Breast epithelium (tissue), 4 donors: ENCODE results near the gene MYLK. TPM values are rescaled to one million over a fixed set of nuclear protein-coding genes. Genes with fewer than 3 reads are reported as not detected.
A peak's percentile ranks its signal among the peaks of the same experiment; 100 is the strongest.

Source experiments
- DNase-seq, 2 donors: peaks; one replicate each; pipeline ENCODE4 v3.0.0-alpha.2; 2019; ENCODE audit warnings: low spot score in 2 of 2
- H3K27ac ChIP-seq, 2 donors: fragments of 200-600 bp; sonication (generic) in 1 of 2; one replicate each; pipeline ENCODE4 v1.5.1; 2016 to 2019; ENCODE audit warnings: mild to moderate bottlenecking in 1 of 2
- H3K27me3 ChIP-seq, 2 donors: fragments of 200-600 bp; sonication (generic) in 1 of 2; one replicate each; pipeline versions ENCODE4 v1.5.1 to v1.6.0; 2017 to 2019; ENCODE audit warnings: control low read depth in 1 of 2, mild to moderate bottlenecking in 1 of 2
- H3K36me3 ChIP-seq: fragments of 200-600 bp; one replicate; pipeline ENCODE4 v1.5.1; 2019
- H3K4me1 ChIP-seq, 2 donors: fragments of 200-600 bp; sonication (generic); one replicate each; pipeline ENCODE4 v1.5.1; 2016 to 2019; ENCODE audit warnings: control low read depth in 1 of 2
- H3K4me3 ChIP-seq, 3 donors: fragments of 200-600 bp; sonication (generic); 1 replicate in 2 of 3; 2 replicates in 1 of 3; pipeline ENCODE4 v1.5.1; 2016 to 2019; ENCODE audit warnings: mild to moderate bottlenecking in 3 of 3, moderate library complexity in 2 of 3
- H3K9me3 ChIP-seq, 2 donors: fragments of 200-600 bp; sonication (generic) in 1 of 2; one replicate each; pipeline ENCODE4 v1.5.1; 2016 to 2019; ENCODE audit warnings: control low read depth in 1 of 2
- POLR2A ChIP-seq: fragments of 450-650 bp; IDR thresholded peaks from one replicate; pipeline ENCODE4 v1.6.1; 2016; ENCODE audit warnings: antibody characterized with exemption, mild to moderate bottlenecking, moderate library complexity
- POLR2AphosphoS5 ChIP-seq, 3 donors: sonication (generic); formaldehyde crosslinking; IDR thresholded peaks; one replicate each; pipeline ENCODE4 v1.6.1; 2017; ENCODE audit warnings: antibody characterized with exemption in 3 of 3
- intact Hi-C: fragments of 100-400 bp; cut with DNase I; formaldehyde crosslinking; loops from one replicate; pipeline ENCODE4 v1.15.1; 2023; ENCODE audit warnings: low total_unique reads
- total RNA-seq, 3 donors: library from RNA; depleted of rRNA; stranded (reverse); fragments of >200 nt; gene quantifications; one replicate each; pipeline ENCODE4 v1.1.0, GENCODE V29; 2016
- TF ChIP-seq, protein P1 (sequence below), 3 donors: fragments of 450-650 bp; IDR thresholded peaks; one replicate each; pipeline ENCODE4 v1.5.1; 2016 to 2017; ENCODE audit warnings: antibody characterized with exemption in 3 of 3, mild to moderate bottlenecking in 3 of 3, moderate library complexity in 3 of 3

MYLK gene
- total RNA-seq, 3 donors from 2014 or later: 87.2 to 188 (median 181) TPM

DNA sequence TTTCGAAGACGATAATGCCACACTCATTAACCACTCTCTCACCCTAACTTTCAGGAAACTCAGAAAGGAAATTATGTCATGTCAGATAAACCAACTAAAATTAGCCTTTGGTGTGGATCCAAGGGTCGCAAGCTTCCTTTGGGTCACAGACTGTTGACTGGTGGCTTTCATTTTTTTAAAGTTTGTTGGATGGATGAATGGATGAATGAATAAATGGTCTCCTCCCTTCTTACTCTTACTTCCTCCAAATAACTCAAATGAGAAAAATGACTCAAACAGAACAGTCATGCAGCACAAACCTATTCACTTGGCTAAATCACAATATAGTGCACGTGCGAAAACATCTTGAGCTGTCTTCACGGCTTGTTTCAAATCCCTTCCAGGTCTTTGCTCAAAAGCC is 216.3 kb downstream of the MYLK start:
- no peak overlapping the region for H3K27ac ChIP-seq
- intact Hi-C loops: no loop called here
- H3K4me3 ChIP-seq: no peak overlapping the region
- no peaks in the 10 kb centered on the region for H3K9me3 ChIP-seq
- H3K4me1 ChIP-seq: no peaks in the 10 kb centered on the region
- H3K27me3 ChIP-seq: no peaks in the 10 kb centered on the region
- TF ChIP-seq, protein P1, sequence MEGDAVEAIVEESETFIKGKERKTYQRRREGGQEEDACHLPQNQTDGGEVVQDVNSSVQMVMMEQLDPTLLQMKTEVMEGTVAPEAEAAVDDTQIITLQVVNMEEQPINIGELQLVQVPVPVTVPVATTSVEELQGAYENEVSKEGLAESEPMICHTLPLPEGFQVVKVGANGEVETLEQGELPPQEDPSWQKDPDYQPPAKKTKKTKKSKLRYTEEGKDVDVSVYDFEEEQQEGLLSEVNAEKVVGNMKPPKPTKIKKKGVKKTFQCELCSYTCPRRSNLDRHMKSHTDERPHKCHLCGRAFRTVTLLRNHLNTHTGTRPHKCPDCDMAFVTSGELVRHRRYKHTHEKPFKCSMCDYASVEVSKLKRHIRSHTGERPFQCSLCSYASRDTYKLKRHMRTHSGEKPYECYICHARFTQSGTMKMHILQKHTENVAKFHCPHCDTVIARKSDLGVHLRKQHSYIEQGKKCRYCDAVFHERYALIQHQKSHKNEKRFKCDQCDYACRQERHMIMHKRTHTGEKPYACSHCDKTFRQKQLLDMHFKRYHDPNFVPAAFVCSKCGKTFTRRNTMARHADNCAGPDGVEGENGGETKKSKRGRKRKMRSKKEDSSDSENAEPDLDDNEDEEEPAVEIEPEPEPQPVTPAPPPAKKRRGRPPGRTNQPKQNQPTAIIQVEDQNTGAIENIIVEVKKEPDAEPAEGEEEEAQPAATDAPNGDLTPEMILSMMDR (IDR thresholded peaks at IDR 0.05): no peak
- TF ChIP-seq POLR2AphosphoS5 (IDR thresholded peaks at IDR 0.05) (no peak), POLR2A (no peak)
- H3K36me3 ChIP-seq: no peaks in the 10 kb centered on the region
- DNase-seq: no peak

DNA sequence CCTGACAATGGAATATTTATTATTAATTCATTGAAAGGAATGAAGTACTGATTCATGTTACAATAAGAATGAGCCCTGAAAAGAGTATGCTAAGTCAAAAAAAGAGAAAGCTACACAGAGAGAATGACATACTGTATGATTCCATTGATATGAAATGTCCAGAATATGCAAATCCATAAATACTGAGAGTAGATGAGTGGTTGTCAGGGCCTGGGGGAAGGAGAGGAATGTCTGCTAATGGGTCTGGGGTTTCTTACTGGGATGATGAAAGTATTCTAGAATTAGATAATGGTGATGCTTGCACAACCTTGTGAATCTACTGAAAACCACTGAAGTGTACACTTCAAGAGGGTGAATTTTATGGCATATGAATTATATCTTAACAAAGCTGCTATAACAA is 219.4 kb downstream of the MYLK start:
- H3K9me3 ChIP-seq: no peaks in the 10 kb centered on the region
- H3K4me1 ChIP-seq: peaks cover 0 to 11% of the 10 kb centered on the region in 2 donors
- no peak overlapping the region for H3K4me3 ChIP-seq
- TF ChIP-seq POLR2AphosphoS5 (IDR thresholded peaks at IDR 0.05) (no peak), POLR2A (no peak)
- TF ChIP-seq, protein P1 (IDR thresholded peaks at IDR 0.05): no peak
- no peaks in the 10 kb centered on the region for H3K36me3 ChIP-seq
- intact Hi-C loops: no loop called here
- H3K27me3 ChIP-seq: no peaks in the 10 kb centered on the region
- no peak for DNase-seq
- H3K27ac ChIP-seq: no peak overlapping the region

DNA sequence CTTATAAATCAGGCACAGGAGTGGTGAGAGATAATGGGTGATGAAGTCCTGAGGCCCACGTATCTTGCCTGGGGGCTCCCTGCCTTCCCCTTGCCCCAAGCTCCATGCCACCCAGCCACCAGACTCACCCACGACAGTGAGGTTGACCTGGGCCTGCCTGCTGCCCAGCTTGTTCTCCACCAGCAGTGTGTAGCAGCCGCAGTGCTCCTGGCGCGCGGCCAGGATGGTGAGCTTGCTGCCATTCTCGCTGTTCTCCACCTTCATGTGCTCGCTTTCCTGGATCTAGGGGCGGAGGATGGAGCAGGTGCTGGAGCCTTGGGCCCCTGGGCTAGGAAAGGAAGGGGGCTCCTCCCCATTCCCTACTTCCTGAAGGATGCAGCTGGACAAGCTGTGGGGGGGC is 220.2 kb downstream of the MYLK start:
- H3K4me3 ChIP-seq: no peak overlapping the region
- H3K27me3 ChIP-seq: no peaks in the 10 kb centered on the region
- H3K9me3 ChIP-seq: no peaks in the 10 kb centered on the region
- TF ChIP-seq POLR2A: no peak
- TF ChIP-seq, protein P1 (IDR thresholded peaks at IDR 0.05): no peak
- TF ChIP-seq POLR2AphosphoS5 (IDR thresholded peaks at IDR 0.05): no peak
- H3K27ac ChIP-seq: peak overlapping the region; percentile 56 to 73
- no peaks in the 10 kb centered on the region for H3K36me3 ChIP-seq
- peaks cover 0 to 12% of the 10 kb centered on the region in 2 donors for H3K4me1 ChIP-seq
- intact Hi-C loops: no loop called here
- no peak for DNase-seq

DNA sequence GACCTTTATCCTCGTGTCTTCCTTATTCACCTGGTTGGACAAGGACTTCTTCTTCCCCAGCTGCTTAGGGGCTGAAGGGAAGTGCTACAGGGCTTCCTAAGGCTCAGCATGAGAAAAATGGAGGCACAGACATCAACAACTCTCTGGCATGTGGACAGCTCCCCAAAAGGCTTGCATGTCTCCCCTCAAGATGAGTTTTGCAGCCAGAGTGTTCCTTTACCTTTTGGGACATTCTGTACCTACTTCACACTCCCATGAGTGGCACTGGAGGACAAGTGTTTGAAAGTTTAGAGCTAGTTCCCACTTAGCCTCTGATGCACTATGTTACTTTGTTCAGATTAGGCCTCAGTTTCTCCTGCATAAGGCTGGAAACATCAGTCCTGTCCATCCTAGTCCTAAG is 222.2 kb downstream of the MYLK start:
- intact Hi-C loops: no loop called here
- no peak for DNase-seq
- Histone ChIP-seq H3K9me3 (no peaks in the 10 kb centered on the region), H3K4me1 (peaks cover 0 to 15% of the 10 kb centered on the region in 2 donors), H3K27me3 (no peaks in the 10 kb centered on the region), H3K36me3 (no peaks in the 10 kb centered on the region), H3K27ac (peak overlapping the region; percentile 84 to 93), H3K4me3 (no peak overlapping the region)
- TF ChIP-seq POLR2AphosphoS5 (IDR thresholded peaks at IDR 0.05) (no peak), POLR2A (no peak)
- TF ChIP-seq, protein P1 (IDR thresholded peaks at IDR 0.05): no peak

DNA sequence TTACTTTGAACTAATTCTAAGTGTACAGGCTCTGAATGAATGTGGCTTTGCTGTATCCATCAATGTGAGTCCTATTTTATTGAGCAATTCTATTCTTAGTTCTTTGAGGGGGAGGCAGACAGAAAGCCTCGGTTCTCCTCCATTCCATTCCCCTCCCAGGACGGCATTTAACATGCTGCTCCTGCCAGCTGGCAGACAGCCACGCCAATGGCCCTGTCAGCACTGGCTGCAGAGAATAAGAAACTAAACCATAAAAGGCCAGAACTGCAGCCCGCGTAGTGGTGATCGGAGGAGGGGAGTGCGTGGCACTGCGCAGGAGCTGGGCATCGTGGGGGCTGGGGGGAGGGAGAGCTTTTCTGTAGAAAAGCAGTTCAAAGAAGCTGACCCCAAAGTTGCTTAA is 223.2 kb downstream of the MYLK start:
- Histone ChIP-seq H3K27ac (peak overlapping the region; percentile 84 to 93), H3K9me3 (no peaks in the 10 kb centered on the region), H3K27me3 (no peaks in the 10 kb centered on the region), H3K4me1 (peaks cover 0 to 15% of the 10 kb centered on the region in 2 donors), H3K36me3 (no peaks in the 10 kb centered on the region), H3K4me3 (peak overlapping the region in 1 of 3 donors; percentile 6)
- TF ChIP-seq POLR2AphosphoS5 (IDR thresholded peaks at IDR 0.05): peak; percentile 61 to 80 (median 70)
- TF ChIP-seq, protein P1 (IDR thresholded peaks at IDR 0.05): no peak
- DNase-seq: peak; percentile 85 to 96
- intact Hi-C loops: no loop called here
